ENCODE measurements around the gene ELN.

DNA sequence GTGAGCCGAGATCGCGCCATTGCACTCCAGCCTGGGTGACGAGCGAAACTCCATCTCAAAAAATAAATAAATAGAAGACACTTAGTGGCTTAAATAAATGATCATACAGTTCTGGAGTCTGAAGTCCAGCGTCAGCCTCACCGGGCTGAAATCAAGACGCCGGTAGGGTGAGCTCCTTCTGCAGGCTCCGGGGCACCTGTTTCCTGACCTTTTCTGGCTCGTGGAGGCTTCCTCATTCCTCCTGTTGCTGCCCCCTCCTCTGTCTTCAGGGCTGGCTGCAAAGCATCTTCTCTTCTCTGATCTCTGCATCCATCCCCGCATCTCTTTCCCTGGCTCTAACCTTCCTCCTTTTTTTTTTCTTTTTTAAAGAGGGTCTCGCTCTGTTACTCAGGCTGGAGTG lies 88.4 kb downstream of the ELN start:
- TF ChIP-seq CTCF (IDR thresholded peaks at IDR 0.05; ENCODE audit: poor library complexity) (no peak), EZH2phosphoT487 (IDR thresholded peaks at IDR 0.05; ENCODE audit: low read depth, severe bottlenecking, unreplicated experiment) (no peak)

Measured in hepatocyte (in vitro differentiated cells).